ENCODE results near the gene RCVRN.
"Not testable (repeated sequence)": the region's sequence is repeated elsewhere in the genome, so short reads cannot be mapped to it uniquely, and the experiment has no call there.

RCVRN gene

DNA sequence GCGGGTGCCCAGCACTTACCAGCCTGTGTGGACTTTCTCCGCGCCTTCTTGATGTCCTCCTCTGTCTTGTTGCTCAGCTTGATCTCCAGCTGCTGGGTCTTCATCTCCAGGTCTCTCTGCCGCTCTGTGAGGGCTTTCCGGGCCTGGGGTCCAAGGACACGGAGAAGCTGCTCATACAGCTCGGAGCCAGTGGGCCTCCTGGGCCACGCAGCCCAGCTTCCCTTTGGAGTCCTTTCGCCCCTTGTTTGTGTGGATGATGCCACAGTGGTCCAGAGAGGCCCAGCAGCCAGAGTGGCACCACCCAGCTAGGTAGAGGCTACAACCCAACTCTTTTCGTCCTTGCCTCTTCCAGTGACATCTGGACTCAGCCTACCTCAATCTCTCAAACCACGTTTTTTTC lies 20.4 kb upstream of the RCVRN start:
- H3K4me3 ChIP-seq (ENCODE audit: control insufficient read depth, low read depth, low read length), result no peak overlapping the region
- DNase-seq (ENCODE audit: low read depth), result no peak
- no peak for TF ChIP-seq CTCF (conservative IDR thresholded peaks at IDR 0.05; ENCODE audit: control insufficient read depth, insufficient read depth, low read depth, low read length)

DNA sequence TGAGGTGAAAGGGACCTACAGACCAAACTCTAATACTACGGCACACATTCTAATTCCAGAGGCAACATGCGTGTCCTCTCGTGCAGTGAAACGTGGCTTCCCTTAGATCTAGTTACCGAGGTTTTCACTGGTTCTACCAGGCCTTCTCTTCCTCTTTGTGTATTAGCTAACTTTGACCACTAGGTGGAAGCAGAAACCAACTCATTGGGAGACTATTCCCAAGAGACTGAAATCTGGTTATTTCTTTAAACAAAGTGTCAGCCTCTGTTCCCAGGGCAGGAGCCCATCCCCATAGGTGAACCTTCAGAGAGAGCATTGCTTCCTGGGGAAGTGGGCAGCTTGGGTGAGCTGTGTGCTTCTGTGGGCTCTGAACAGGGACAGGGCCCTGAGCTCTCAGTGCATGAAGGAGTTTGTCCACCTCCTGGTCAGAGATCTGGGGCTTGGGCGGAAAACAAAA lies 19.7 kb upstream of the RCVRN start:
- TF ChIP-seq CTCF (conservative IDR thresholded peaks at IDR 0.05; ENCODE audit: control insufficient read depth, insufficient read depth, low read depth, low read length), result peak; percentile 88
- DNase-seq (ENCODE audit: low read depth), result peak; percentile 77
- H3K4me3 ChIP-seq (ENCODE audit: control insufficient read depth, low read depth, low read length), result no peak overlapping the region

GRCh38 chr17:9922012-9922848 lies 17.2 kb upstream of the RCVRN start:
- no peak for DNase-seq (ENCODE audit: low read depth)
- no peak for TF ChIP-seq CTCF (conservative IDR thresholded peaks at IDR 0.05; ENCODE audit: control insufficient read depth, insufficient read depth, low read depth, low read length)
- no peak overlapping the region for H3K4me3 ChIP-seq (ENCODE audit: control insufficient read depth, low read depth, low read length)

- DNase-seq (ENCODE audit: low read depth), result not testable (repeated sequence)
Measured at GRCh38 chr17:9921216-9921615, 16.1 kb upstream of the RCVRN start.

GRCh38 chr17:9918804-9919352 lies 13.8 kb upstream of the RCVRN start:
- TF ChIP-seq CTCF (conservative IDR thresholded peaks at IDR 0.05; ENCODE audit: control insufficient read depth, insufficient read depth, low read depth, low read length), result no peak
- DNase-seq (ENCODE audit: low read depth), result no peak
- H3K4me3 ChIP-seq (ENCODE audit: control insufficient read depth, low read depth, low read length), result no peak overlapping the region

More at GRCh38 chr17:9921216-9921615, 16.1 kb upstream of the RCVRN start:
- not testable (repeated sequence) for H3K4me3 ChIP-seq (ENCODE audit: control insufficient read depth, low read depth, low read length)

GRCh38 chr17:9918352-9918751 lies 13.3 kb upstream of the RCVRN start:
- no peak for DNase-seq (ENCODE audit: low read depth)

More at GRCh38 chr17:9918352-9918751, 13.3 kb upstream of the RCVRN start:
- no peak for TF ChIP-seq CTCF (conservative IDR thresholded peaks at IDR 0.05; ENCODE audit: control insufficient read depth, insufficient read depth, low read depth, low read length)
- no peak overlapping the region for H3K4me3 ChIP-seq (ENCODE audit: control insufficient read depth, low read depth, low read length)
